Natural killer cell (primary cell): Measurements from ENCODE around the gene LSM14A. TPM values are rescaled to one million over a fixed set of nuclear protein-coding genes. Genes with fewer than 3 reads are reported as not detected.

Experiments
- ATAC-seq, 3 donors: fragments of 150-1000 bp in 2 of 3; fragments of 200-7000 bp in 1 of 3; cut with Tn5 transposase; 1 replicate in 1 of 3; 2 replicates in 2 of 3; pipeline ENCODE4 v1.10.0; 2021; ENCODE audit warnings: mild to moderate bottlenecking in 2 of 3, moderate library complexity in 2 of 3
- DNase-seq, 2 donors: peaks; one replicate each; pipeline versions ENCODE4 v3.0.0 to v3.0.0-alpha.2; 2013 to 2021; ENCODE audit warnings: mixed read lengths in 1 of 2
- H3K27ac ChIP-seq: one replicate; pipeline ENCODE4 v1.5.1; 2013; ENCODE audit warnings: mild to moderate bottlenecking, low read length
- H3K27me3 ChIP-seq: one replicate; pipeline ENCODE4 v1.6.1; 2013; ENCODE audit warnings: low read length; ENCODE audit not compliant: control insufficient read depth, insufficient read depth
- H3K36me3 ChIP-seq: one replicate; pipeline ENCODE4 v1.6.1; 2013; ENCODE audit warnings: low read length; ENCODE audit not compliant: control insufficient read depth, insufficient read depth
- H3K4me1 ChIP-seq: one replicate; pipeline ENCODE4 v1.6.1; 2013; ENCODE audit warnings: low read length; ENCODE audit not compliant: control insufficient read depth, insufficient read depth
- H3K4me3 ChIP-seq: one replicate; pipeline ENCODE4 v1.5.1; 2013; ENCODE audit warnings: low read length
- H3K9me3 ChIP-seq: one replicate; pipeline ENCODE4 v1.6.1; 2013; ENCODE audit warnings: low read length; ENCODE audit not compliant: control insufficient read depth, insufficient read depth
- H3K27ac Mint-ChIP-seq, 2 donors: one replicate each; pipeline ENCODE4 v1.8.0; 2022; ENCODE audit warnings: mild to moderate bottlenecking in 2 of 2, mixed read lengths in 2 of 2, moderate library complexity in 1 of 2
- H3K27me3 Mint-ChIP-seq, 2 donors: one replicate each; pipeline ENCODE4 v1.8.0; 2022; ENCODE audit warnings: low read depth in 2 of 2, mixed read lengths in 2 of 2
- H3K36me3 Mint-ChIP-seq: one replicate; pipeline ENCODE4 v1.8.0; 2022; ENCODE audit warnings: mixed read lengths
- H3K4me1 Mint-ChIP-seq, 2 donors: one replicate each; pipeline ENCODE4 v1.8.0; 2022; ENCODE audit warnings: mixed read lengths in 2 of 2
- H3K4me3 Mint-ChIP-seq: one replicate; pipeline ENCODE4 v1.8.0; 2022; ENCODE audit warnings: mild to moderate bottlenecking, moderate library complexity, mixed read lengths
- H3K9me3 Mint-ChIP-seq, 2 donors: one replicate each; pipeline ENCODE4 v1.8.0; 2022; ENCODE audit warnings: mixed read lengths in 2 of 2
- WGBS: methylation state at CpG from one replicate; pipeline ENCODE4 v1.1.7; 2013; ENCODE audit warnings: missing lambda C conversion rate; ENCODE audit not compliant: insufficient coverage; 5-methylcytosine and 5-hydroxymethylcytosine counted together
- intact Hi-C: fragments of 100-400 bp; cut with micrococcal nuclease; formaldehyde crosslinking; loops from one replicate; pipeline ENCODE4 v1.14.2; 2022
- total RNA-seq, 4 donors: library from RNA; stranded (reverse); fragments of 120-200 nt in 1 of 4; gene quantifications; one replicate each; pipeline versions ENCODE4 v1.2.3 to v1.2.4, GENCODE V29; 2013 to 2022
- TF ChIP-seq, protein P1 (sequence below): fragments of 200-600 bp; IDR thresholded peaks from one replicate; pipeline ENCODE4 v1.8.0; 2022; ENCODE audit warnings: antibody characterized with exemption

Gene LSM14A
- total RNA-seq, 3 donors from 2014 or later (not counting 1 experiment from before 2014, with no cell fraction given), result 201 to 246 (median 202) TPM

- H3K27ac Mint-ChIP-seq, result peak overlapping the region in 1 of 2 donors; percentile 12
- H3K27ac ChIP-seq, result no peak overlapping the region
- TF ChIP-seq, protein P1, sequence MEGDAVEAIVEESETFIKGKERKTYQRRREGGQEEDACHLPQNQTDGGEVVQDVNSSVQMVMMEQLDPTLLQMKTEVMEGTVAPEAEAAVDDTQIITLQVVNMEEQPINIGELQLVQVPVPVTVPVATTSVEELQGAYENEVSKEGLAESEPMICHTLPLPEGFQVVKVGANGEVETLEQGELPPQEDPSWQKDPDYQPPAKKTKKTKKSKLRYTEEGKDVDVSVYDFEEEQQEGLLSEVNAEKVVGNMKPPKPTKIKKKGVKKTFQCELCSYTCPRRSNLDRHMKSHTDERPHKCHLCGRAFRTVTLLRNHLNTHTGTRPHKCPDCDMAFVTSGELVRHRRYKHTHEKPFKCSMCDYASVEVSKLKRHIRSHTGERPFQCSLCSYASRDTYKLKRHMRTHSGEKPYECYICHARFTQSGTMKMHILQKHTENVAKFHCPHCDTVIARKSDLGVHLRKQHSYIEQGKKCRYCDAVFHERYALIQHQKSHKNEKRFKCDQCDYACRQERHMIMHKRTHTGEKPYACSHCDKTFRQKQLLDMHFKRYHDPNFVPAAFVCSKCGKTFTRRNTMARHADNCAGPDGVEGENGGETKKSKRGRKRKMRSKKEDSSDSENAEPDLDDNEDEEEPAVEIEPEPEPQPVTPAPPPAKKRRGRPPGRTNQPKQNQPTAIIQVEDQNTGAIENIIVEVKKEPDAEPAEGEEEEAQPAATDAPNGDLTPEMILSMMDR, result no peak
- peaks cover 44% of the 10 kb centered on the region for H3K36me3 ChIP-seq
- intact Hi-C loops, result no loop called here
- H3K9me3 ChIP-seq, result no peaks in the 10 kb centered on the region
- no peak overlapping the region for H3K4me3 ChIP-seq
- no peaks in the 10 kb centered on the region for H3K36me3 Mint-ChIP-seq
- ATAC-seq (no peak), DNase-seq (no peak)
- H3K27me3 ChIP-seq, result no peaks in the 10 kb centered on the region
- no peaks in the 10 kb centered on the region for H3K27me3 Mint-ChIP-seq
- WGBS, result 100% methylated on average over 1 of the region's 1 CpG
- H3K4me3 Mint-ChIP-seq, result no peak overlapping the region
- H3K4me1 Mint-ChIP-seq, result peaks cover 5 to 6% of the 10 kb centered on the region in 2 donors
- H3K4me1 ChIP-seq, result no peaks in the 10 kb centered on the region
- H3K9me3 Mint-ChIP-seq, result no peaks in the 10 kb centered on the region
Measured at GRCh38 chr19:34208291-34208884, 36.1 kb downstream of the LSM14A start.

- ATAC-seq (no peak), DNase-seq (no peak)
- H3K4me3 Mint-ChIP-seq, result no peak overlapping the region
- no peaks in the 10 kb centered on the region for H3K4me1 ChIP-seq
- 86% methylated on average over 3 of the region's 4 CpGs for WGBS
- no peaks in the 10 kb centered on the region for H3K36me3 Mint-ChIP-seq
- intact Hi-C loops, result no loop called here
- no peak overlapping the region for H3K4me3 ChIP-seq
- TF ChIP-seq, protein P1, result no peak
- no peaks in the 10 kb centered on the region for H3K9me3 ChIP-seq
- peaks cover 5 to 6% of the 10 kb centered on the region in 2 donors for H3K4me1 Mint-ChIP-seq
- H3K27me3 ChIP-seq, result no peaks in the 10 kb centered on the region
- H3K27ac ChIP-seq, result no peak overlapping the region
- H3K36me3 ChIP-seq, result peaks cover 41% of the 10 kb centered on the region
- H3K9me3 Mint-ChIP-seq, result no peaks in the 10 kb centered on the region
- no peak overlapping the region for H3K27ac Mint-ChIP-seq
- no peaks in the 10 kb centered on the region for H3K27me3 Mint-ChIP-seq
Measured at GRCh38 chr19:34209726-34210125, 37.4 kb downstream of the LSM14A start.

DNA sequence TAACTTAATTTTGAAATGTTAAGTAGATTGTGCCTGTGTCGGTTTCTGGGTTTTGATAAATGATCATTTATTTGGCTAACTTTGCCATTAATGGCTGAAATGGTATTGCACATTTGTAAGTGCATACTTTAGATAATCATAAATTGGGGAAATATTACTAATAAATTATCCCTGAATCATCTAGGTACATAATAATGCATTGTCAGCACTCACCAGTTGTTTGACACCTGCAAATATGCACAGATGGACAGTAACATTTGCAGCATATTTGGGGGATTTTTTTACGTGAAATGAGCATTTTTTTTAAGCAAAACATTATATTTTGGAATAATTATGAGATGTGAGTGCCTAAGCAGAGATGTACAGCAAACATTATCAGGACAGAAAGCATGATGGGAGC, 41.0 kb downstream of the LSM14A start:
- Mint-ChIP-seq H3K27me3 (no peaks in the 10 kb centered on the region), H3K27ac (no peak overlapping the region), H3K9me3 (no peaks in the 10 kb centered on the region), H3K4me3 (no peak overlapping the region), H3K4me1 (peaks cover 15 to 16% of the 10 kb centered on the region in 2 donors), H3K36me3 (no peaks in the 10 kb centered on the region)
- Histone ChIP-seq H3K4me3 (no peak overlapping the region), H3K27me3 (no peaks in the 10 kb centered on the region), H3K27ac (no peak overlapping the region), H3K36me3 (peaks cover 40% of the 10 kb centered on the region), H3K9me3 (no peaks in the 10 kb centered on the region), H3K4me1 (peaks cover 9% of the 10 kb centered on the region)
- intact Hi-C loops, result no loop called here
- 100% methylated on average over 2 of the region's 2 CpGs for WGBS
- ATAC-seq, result no peak
- TF ChIP-seq, protein P1, result no peak
- DNase-seq, result no peak

GRCh38 chr19:34214040-34214439, 41.7 kb downstream of the LSM14A start:
- H3K4me1 ChIP-seq, result peaks cover 10% of the 10 kb centered on the region
- no peak for DNase-seq
- Mint-ChIP-seq H3K27ac (no peak overlapping the region), H3K4me1 (peaks cover 21 to 22% of the 10 kb centered on the region in 2 donors), H3K27me3 (no peaks in the 10 kb centered on the region), H3K4me3 (no peak overlapping the region), H3K36me3 (no peaks in the 10 kb centered on the region), H3K9me3 (no peaks in the 10 kb centered on the region)
- H3K9me3 ChIP-seq, result no peaks in the 10 kb centered on the region
- peaks cover 35% of the 10 kb centered on the region for H3K36me3 ChIP-seq
- H3K27ac ChIP-seq, result no peak overlapping the region
- no peak overlapping the region for H3K4me3 ChIP-seq
- intact Hi-C loops, result no loop called here
- H3K27me3 ChIP-seq, result no peaks in the 10 kb centered on the region
- ATAC-seq, result no peak
- WGBS, result 99% methylated on average over 4 of the region's 4 CpGs
- TF ChIP-seq, protein P1, result no peak
